ENCODE data around the gene SLC7A4. TPM values are rescaled to one million over a fixed set of nuclear protein-coding genes. Genes with fewer than 3 reads are reported as not detected.
A peak's percentile ranks its signal among the peaks of the same experiment; 100 is the strongest.

SLC7A4 gene
- total RNA-seq, 1 experiment from 2014 or later = not detected

DNA sequence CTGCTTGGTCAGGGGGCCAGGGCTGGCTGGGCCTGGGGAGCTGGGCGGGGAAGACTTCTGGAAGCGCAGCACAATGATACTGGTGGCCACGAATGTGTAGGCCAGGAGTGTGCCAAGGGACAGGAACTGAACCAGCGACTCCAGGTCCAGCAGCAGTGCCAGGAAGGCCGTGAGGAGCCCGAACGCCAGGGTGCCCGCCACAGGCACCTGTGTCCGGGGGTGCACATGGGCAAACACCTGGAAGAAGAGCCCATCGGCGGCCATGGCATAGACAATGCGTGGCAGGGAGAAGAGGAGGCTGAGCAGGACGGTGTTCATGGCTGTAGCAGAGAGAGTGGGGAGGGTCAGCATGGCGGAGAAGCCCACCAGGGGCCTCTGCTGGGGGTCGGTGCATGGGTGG lies 2.3 kb downstream of the SLC7A4 start:
- H3K27ac Mint-ChIP-seq (ENCODE audit: low read depth, unreplicated experiment) = peak overlapping the region; percentile 49
- peaks cover 7% of the 10 kb centered on the region for H3K4me1 Mint-ChIP-seq (ENCODE audit: insufficient read depth, unreplicated experiment)
- TF ChIP-seq, protein P1, sequence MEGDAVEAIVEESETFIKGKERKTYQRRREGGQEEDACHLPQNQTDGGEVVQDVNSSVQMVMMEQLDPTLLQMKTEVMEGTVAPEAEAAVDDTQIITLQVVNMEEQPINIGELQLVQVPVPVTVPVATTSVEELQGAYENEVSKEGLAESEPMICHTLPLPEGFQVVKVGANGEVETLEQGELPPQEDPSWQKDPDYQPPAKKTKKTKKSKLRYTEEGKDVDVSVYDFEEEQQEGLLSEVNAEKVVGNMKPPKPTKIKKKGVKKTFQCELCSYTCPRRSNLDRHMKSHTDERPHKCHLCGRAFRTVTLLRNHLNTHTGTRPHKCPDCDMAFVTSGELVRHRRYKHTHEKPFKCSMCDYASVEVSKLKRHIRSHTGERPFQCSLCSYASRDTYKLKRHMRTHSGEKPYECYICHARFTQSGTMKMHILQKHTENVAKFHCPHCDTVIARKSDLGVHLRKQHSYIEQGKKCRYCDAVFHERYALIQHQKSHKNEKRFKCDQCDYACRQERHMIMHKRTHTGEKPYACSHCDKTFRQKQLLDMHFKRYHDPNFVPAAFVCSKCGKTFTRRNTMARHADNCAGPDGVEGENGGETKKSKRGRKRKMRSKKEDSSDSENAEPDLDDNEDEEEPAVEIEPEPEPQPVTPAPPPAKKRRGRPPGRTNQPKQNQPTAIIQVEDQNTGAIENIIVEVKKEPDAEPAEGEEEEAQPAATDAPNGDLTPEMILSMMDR (IDR thresholded peaks at IDR 0.05; ENCODE audit: unreplicated experiment) = no peak
- no peak overlapping the region for H3K4me3 Mint-ChIP-seq (ENCODE audit: unreplicated experiment)
- no peaks in the 10 kb centered on the region for H3K36me3 Mint-ChIP-seq (ENCODE audit: insufficient read depth, unreplicated experiment)
- POLR2A ChIA-PET = no interaction called here
- CTCF ChIA-PET = no interaction called here
- DNase-seq (ENCODE audit: unreplicated experiment) = no peak
- no peaks in the 10 kb centered on the region for H3K27me3 Mint-ChIP-seq (ENCODE audit: insufficient read depth, unreplicated experiment)
- BruUV-seq (replicated peaks) = no TSS peak
- no peaks in the 10 kb centered on the region for H3K9me3 Mint-ChIP-seq (ENCODE audit: unreplicated experiment)
- intact Hi-C loops (cut with micrococcal nuclease) = no loop called here

DNA sequence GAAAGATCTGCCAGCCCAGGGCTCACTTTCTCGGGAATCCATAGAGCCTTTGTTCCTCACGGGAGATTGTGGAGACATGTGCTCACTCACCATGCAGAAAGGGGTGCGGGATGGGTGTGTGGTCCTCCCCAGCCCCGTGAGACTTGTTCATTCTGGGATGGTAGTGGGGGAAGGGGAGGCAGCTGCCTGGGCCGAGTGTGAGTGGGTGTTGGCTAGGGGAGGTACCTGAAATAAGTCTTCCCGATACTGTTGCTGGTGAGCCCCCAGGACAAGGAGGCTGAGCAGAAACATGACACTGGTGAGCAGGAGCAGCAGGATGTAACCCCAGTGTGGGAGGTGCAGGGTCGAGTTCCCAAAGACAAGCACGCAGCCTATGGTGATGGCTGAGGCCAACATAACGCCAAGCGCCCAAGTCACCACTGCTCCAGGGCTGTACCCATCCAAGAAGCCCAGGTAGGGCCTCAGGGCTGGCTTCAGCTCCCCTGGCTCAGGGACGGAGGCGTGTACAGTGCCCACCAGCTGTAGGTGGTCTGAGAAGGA lies 2.8 kb downstream of the SLC7A4 start:
- CTCF ChIA-PET = no interaction called here
- BruUV-seq (replicated peaks) = no TSS peak
- H3K27me3 Mint-ChIP-seq (ENCODE audit: insufficient read depth, unreplicated experiment) = no peaks in the 10 kb centered on the region
- H3K4me3 Mint-ChIP-seq (ENCODE audit: unreplicated experiment) = no peak overlapping the region
- TF ChIP-seq, protein P1 (IDR thresholded peaks at IDR 0.05; ENCODE audit: unreplicated experiment) = no peak
- no peak for DNase-seq (ENCODE audit: unreplicated experiment)
- intact Hi-C loops (cut with micrococcal nuclease) = no loop called here
- H3K27ac Mint-ChIP-seq (ENCODE audit: low read depth, unreplicated experiment) = peak overlapping the region; percentile 49
- no peaks in the 10 kb centered on the region for H3K9me3 Mint-ChIP-seq (ENCODE audit: unreplicated experiment)
- peaks cover 7% of the 10 kb centered on the region for H3K4me1 Mint-ChIP-seq (ENCODE audit: insufficient read depth, unreplicated experiment)
- H3K36me3 Mint-ChIP-seq (ENCODE audit: insufficient read depth, unreplicated experiment) = no peaks in the 10 kb centered on the region
- POLR2A ChIA-PET = no interaction called here

DNA sequence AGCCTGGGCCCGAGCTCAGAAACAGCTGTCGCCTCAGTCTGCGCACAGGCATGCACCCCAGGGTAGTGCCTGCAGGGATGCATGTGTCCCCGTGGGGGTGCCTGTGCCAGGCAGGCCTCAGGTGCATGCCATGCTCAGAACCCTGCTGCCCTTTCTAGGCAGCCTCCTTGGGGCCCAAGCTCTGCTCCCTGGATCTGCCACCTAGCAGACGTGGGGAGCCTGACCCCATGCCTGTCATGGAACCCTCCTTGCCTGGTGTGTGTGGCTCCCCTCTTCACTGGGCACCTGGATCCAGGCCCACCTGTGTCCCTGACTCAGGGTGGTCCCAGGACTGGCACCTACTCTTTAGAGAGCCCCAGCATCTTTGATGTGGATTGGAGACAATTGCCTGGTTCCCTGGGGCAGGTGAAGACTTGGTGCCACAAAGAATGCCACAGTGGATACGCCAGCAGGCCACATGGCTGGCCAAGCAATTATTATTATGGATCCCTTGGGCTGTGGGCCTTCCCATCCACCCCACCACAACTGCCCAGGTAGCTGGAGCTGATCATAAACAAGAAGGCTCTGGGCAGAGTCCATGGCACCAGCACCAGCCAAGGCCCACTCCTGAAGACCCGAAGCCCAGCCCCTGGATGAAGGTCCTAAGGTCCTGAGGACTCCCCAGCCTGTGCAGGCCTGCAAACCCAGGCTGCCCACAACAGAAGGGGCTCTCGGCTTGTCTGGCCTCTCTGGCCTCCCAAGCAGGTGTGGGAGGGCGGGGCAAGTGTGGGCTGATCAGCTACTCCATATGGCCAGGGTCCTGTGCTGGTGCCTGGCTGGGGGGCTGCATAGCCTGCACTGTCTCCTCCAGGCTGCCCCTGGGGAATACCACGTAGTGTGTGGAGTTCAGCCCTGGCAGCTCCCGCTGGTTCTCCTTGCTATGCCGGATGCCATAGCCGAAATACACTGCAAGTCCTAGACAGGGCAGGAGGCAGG lies 3.8 kb downstream of the SLC7A4 start:
- Mint-ChIP-seq H3K27ac (ENCODE audit: low read depth, unreplicated experiment) (peak overlapping the region; percentile 49), H3K4me1 (ENCODE audit: insufficient read depth, unreplicated experiment) (peaks cover 7% of the 10 kb centered on the region), H3K36me3 (ENCODE audit: insufficient read depth, unreplicated experiment) (no peaks in the 10 kb centered on the region), H3K9me3 (ENCODE audit: unreplicated experiment) (no peaks in the 10 kb centered on the region), H3K27me3 (ENCODE audit: insufficient read depth, unreplicated experiment) (no peaks in the 10 kb centered on the region), H3K4me3 (ENCODE audit: unreplicated experiment) (no peak overlapping the region)
- no TSS peak for BruUV-seq (replicated peaks)
- POLR2A ChIA-PET = interaction anchor here (0.7 to 1.4 kb wide), 5 partner anchors 9 to 251 kb away, joined by 3 read pairs; no protein-coding TSS in a partner anchor
- intact Hi-C loops (cut with micrococcal nuclease) = no loop called here
- DNase-seq (ENCODE audit: unreplicated experiment) = no peak
- CTCF ChIA-PET = interaction anchor here (0.6 kb wide), 1 partner anchor 22 kb away, joined by 3 read pairs; no protein-coding TSS in a partner anchor
- TF ChIP-seq, protein P1 (IDR thresholded peaks at IDR 0.05; ENCODE audit: unreplicated experiment) = no peak
